GM18867 (cell line): ENCODE results near the gene GLTPD2.
A peak's percentile ranks its signal among the peaks of the same experiment; 100 is the strongest.

Experiments
- ATAC-seq: cut with Tn5 transposase; IDR thresholded peaks from one replicate; pipeline ENCODE4 v1.9.1; 2021; ENCODE audit warnings: mild to moderate bottlenecking, moderate library complexity; ENCODE audit not compliant: unreplicated experiment

GLTPD2 gene

GRCh38 chr17:4806777-4807604, 18.2 kb downstream of the GLTPD2 start, which contains the start of gene PLD2:
Gene PLD2, plus strand, starts transcription at chr17:4807152. Its CDS starts 621 bp downstream, at chr17:4807773.
- ATAC-seq: peak; percentile 93

DNA sequence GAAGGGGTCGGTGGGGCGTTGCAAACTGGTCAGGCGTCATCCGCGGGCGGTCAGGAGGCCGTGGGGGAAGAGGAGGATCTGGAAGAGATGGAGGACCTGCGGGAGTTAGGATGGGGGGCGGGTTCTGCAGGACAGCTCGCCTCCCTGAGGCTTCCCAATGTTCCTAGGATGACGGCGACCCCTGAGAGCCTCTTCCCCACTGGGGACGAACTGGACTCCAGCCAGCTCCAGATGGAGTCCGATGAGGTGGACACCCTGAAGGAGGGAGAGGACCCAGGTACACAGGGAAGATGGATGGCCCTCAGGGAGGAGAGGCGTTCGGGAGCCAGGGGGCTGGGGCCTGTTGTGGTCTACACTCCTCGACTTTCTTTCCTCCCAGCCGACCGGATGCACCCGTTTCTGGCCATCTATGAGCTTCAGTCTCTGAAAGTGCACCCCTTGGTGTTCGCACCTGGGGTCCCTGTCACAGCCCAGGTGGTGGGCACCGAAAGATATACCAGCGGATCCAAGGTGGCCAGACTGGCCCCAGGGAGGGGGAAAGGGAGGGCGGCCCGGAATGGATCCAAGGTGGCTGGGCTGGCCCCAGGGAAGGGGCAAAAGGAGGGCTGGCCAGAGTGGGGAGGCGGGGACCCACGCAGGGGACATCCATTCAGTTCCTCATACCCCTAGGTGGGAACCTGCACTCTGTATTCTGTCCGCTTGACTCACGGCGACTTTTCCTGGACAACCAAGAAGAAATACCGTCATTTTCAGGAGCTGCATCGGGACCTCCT, 19.0 kb downstream of the GLTPD2 start:
- no peak for ATAC-seq

DNA sequence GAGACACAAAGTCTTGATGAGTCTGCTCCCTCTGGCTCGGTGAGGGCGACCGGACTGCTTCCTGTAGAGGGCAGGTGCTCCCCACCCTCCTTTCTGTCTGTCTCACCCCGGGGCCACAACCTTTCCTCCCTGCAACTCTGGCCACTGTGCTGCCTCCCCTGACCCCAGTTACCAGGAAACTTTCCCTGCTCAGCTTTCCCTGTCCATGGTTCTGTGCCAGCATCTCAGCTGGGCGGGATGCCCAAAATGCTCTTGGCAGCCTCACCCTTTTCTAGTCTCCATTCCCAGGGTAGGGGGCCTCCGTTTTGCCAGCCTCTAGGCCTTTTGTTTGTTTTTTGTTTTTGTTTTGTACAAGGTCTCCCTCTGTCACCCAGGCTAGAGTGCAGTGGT, 19.6 kb downstream of the GLTPD2 start:
- ATAC-seq: no peak

GRCh38 chr17:4810696-4811290, 22.0 kb downstream of the GLTPD2 start:
- no peak for ATAC-seq

GRCh38 chr17:4811471-4811870, 22.7 kb downstream of the GLTPD2 start:
- no peak for ATAC-seq

DNA sequence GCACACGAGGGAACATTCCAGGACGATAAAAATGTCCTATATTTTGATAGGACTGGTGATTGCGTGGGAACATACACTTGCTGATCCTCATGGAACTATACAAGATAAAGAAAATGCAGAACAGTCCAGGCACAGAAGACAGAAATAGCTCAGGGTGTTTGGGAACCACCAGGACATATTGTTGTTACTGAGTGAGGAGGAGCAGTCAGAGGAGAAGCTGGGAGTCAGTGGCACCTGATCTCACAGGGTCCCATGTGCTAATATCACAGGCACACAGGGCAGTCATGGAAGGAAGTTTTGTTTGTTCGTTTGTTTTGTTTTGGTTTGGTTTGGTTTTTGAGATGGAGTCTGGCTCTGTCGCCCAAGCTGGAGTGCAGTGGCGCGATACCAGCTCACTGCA, 23.9 kb downstream of the GLTPD2 start:
- no peak for ATAC-seq

DNA sequence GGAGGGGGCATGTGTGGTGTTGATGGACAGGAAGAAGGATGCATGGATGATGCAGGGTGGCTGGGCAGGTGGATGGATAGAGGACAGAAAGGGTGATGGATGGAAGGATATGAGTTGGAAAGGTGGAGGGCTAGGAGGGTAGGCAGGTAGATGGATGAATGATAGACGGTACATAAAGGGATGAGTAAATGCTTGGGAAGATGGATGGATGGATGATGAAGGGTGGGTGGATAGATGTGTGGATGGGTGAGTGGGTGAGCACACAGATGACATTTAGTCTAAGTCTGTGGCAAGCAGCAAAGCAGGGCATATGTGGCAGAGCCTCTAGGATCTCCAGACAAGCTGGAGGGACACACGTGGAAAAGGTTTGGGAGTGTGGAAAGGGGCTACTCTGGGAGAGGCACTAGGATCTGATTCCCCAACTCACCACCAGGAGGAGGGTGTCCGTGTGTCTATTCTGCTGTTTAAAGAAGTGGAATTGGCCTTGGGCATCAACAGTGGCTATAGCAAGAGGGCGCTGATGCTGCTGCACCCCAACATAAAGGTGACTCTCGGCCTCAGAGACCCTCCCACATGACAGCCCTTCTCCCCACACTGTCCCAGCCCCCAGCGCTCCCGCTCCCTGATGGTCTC, 26.4 kb downstream of the GLTPD2 start:
- ATAC-seq: no peak

- ATAC-seq: no peak
Measured at GRCh38 chr17:4816826-4817225, 28.1 kb downstream of the GLTPD2 start.

GRCh38 chr17:4818276-4818675, 29.5 kb downstream of the GLTPD2 start:
- no peak for ATAC-seq

GRCh38 chr17:4822835-4823234, 34.1 kb downstream of the GLTPD2 start:
- no peak for ATAC-seq

GRCh38 chr17:4823373-4824089, 34.8 kb downstream of the GLTPD2 start:
- ATAC-seq: no peak

DNA sequence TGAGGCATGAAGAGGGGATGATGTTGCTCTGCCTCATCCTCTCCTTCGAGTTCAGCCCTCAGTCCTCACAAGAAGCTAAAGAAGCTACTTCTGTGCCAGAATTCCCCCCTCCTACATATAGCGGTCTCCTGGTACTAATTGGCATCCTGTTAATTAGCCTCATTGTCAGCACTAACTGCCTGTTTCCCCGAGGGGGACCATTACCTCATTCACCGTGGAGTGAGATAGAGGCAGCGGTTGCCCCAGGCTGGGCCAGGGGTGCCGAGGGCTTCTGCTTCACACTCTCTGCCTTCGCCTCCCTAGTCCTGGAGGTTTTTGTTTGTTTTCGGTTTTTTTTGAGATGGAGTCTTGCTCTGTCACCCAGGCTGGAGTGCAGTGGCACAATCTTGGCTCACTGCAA, 38.6 kb downstream of the GLTPD2 start:
- no peak for ATAC-seq

DNA sequence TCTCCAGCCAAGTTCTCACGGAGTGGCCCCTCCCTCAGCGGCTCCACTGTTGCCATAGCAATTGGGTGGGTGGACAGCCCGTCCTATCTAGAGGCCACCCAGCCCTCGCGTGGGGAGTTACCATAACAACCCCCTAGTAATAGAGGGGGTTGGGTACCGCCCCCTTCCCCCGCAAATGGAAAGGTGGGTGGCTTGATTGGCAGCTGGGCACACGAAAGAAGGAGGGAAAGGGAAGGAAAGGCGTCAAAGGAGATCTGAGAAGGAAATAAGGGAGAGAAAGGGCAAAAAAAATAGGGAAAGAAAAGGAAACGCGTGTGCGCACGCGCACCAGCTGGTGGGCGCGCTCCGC, 44.0 kb downstream of the GLTPD2 start:
- ATAC-seq: peak; percentile 7

DNA sequence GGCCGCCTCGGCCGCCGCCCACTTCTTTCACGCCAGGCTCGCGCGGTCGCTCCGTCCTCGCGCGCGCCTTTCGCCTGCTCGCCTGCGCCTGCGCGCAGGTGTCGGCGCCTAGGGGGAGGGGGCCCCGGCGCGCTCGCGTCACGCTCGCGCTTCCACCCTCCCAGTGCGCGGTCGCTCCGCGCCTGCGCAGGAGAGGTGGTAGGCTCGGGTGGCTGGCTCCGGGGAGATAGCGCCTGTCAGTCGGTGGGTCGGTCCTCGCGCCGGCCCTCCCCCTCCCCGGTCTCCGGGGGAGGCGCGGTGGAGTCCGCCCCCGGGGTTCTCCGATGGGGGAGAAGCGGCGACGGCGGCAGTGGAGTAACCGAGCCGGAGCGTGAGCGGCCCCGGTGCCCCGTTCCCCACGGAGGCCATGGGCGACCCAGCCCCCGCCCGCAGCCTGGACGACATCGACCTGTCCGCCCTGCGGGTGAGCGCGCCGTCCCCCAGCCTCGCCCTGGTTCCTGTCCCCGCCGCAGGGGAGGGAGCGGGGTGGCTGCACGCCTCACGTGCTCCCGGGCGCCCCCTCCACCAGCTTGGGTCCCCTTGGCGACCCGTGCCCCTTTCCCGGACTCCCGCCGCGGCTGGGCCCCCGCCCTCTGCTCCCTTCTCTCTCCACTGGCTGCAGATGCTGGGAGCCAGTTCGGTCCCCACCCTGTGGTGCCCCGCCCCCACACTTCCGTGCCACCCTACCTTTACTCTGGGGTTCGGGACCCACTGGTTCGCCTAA, 44.6 kb downstream of the GLTPD2 start, which contains the start of gene MINK1:
MINK1 (plus strand) TSS at position 163 of the 763 bp plus-strand sequence; CDS start at position 407, 244 bp downstream.
- peak; percentile 89 for ATAC-seq

GRCh38 chr17:4833941-4834680, 45.3 kb downstream of the GLTPD2 start:
- no peak for ATAC-seq

DNA sequence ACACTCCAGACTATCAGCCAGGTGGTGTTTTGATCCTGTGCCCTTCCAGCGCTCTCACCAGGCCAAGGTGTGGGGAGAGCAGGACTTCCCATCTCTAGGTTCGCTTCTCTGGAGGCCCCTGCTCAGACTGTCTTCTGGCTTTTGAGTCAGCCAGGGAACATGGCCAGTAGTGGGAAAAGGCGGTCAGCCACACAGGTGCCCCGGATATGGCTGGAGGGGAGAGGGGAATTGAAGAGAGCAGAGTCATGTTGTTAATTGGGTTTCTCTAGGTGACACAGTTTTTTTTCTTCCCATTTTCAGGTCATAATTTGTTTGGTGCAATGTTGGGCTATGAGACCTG, 45.9 kb downstream of the GLTPD2 start:
- no peak for ATAC-seq

DNA sequence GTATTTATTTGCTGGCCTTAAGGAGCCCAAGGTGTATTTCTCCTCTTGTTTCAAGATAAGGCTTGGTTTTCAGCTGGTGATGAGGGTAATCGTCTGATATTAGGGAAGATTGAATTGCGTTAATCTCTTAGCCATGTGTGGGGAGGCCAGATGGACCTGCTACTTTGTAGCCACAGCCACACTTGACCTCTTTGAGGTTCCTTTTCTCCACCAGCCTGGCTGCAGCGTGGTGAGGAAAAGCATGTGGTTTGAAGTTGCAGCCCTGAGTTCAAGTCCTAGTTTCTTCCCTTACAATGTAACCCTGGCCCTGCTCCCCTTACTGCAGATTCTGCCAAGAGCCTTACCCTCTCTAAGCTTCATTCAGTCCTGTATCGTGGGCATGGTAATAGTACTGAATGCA, 47.5 kb downstream of the GLTPD2 start:
- no peak for ATAC-seq

- no peak for ATAC-seq
Measured at GRCh38 chr17:4837471-4838308, 48.9 kb downstream of the GLTPD2 start.
